AG04450 (cell line): ENCODE results near the gene ABCA9. TPM values are rescaled to one million over a fixed set of nuclear protein-coding genes. Genes with fewer than 3 reads are reported as not detected.

Experiments used
- CTCF ChIA-PET: fragments of 300-600, 350-600 bp; formaldehyde crosslinking; extraction: SDS; loops from one replicate; lab custom pipeline; 2022; ENCODE audit warnings: antibody characterized with exemption, inconsistent platforms; lab: Charles Lee
- POLR2A ChIA-PET: fragments of 350-600 bp; formaldehyde crosslinking; extraction: SDS; loops from one replicate; lab custom pipeline; 2021; ENCODE audit warnings: antibody characterized with exemption, inconsistent platforms; lab: Yijun Ruan, JAX
- DNase-seq: peaks from one replicate; pipeline ENCODE4 v3.0.0-alpha.2; 2011; ENCODE audit warnings: low read depth, low spot score
- H3K27ac ChIP-seq: one replicate; pipeline ENCODE4 v1.5.1; 2012; ENCODE audit warnings: low read depth, low read length, control low read depth
- H3K27me3 ChIP-seq: one replicate; pipeline ENCODE4 v1.6.0; 2012; ENCODE audit warnings: low read length; ENCODE audit not compliant: control insufficient read depth, insufficient read depth
- H3K4me3 ChIP-seq: 2 replicates; pipeline ENCODE4 v1.5.1; 2011; ENCODE audit warnings: mild to moderate bottlenecking, low read depth, low read length, control low read depth
- H3K9me3 ChIP-seq: 2 replicates; pipeline ENCODE4 v1.5.1; 2012; ENCODE audit warnings: low read length; ENCODE audit not compliant: control insufficient read depth, insufficient read depth
- CTCF ChIP-seq: IDR thresholded peaks from 2 replicates; pipeline ENCODE4 v1.5.1; 2011; ENCODE audit warnings: low read depth, low read length, control low read depth, inconsistent platforms
- polyA plus RNA-seq: library from polyadenylated mRNA; depleted of rRNA; stranded (reverse); fragments of >200 nt; gene quantifications from 2 replicates; pipeline ENCODE4 v1.2.3, GENCODE V29; 2011

ABCA9 gene
- polyA plus RNA-seq, 1 experiment, result 0.10 TPM

- no peak overlapping the region for H3K27ac ChIP-seq
- TF ChIP-seq CTCF, result no peak
- no peak overlapping the region for H3K4me3 ChIP-seq
- H3K27me3 ChIP-seq, result no peaks in the 10 kb centered on the region
- POLR2A ChIA-PET, result no interaction called here
- no peak for DNase-seq
- CTCF ChIA-PET, result interaction anchor here (1.0 kb wide), 1 partner anchor 274 kb away, joined by 3 read pairs; no protein-coding TSS in a partner anchor
- H3K9me3 ChIP-seq, result no peaks in the 10 kb centered on the region
Observed at GRCh38 chr17:69045646-69046045, 15.1 kb downstream of the ABCA9 start.

GRCh38 chr17:69044371-69044770 is 16.4 kb downstream of the ABCA9 start:
- Histone ChIP-seq H3K27ac (no peak overlapping the region), H3K9me3 (no peaks in the 10 kb centered on the region), H3K27me3 (no peaks in the 10 kb centered on the region), H3K4me3 (no peak overlapping the region)
- no peak for DNase-seq
- ChIA-PET POLR2A (no interaction called here), CTCF (no interaction called here)
- no peak for TF ChIP-seq CTCF

GRCh38 chr17:69043098-69043734 is 17.5 kb downstream of the ABCA9 start:
- Histone ChIP-seq H3K4me3 (no peak overlapping the region), H3K27me3 (no peaks in the 10 kb centered on the region), H3K9me3 (no peaks in the 10 kb centered on the region), H3K27ac (no peak overlapping the region)
- ChIA-PET CTCF (interaction anchor here (0.5 kb wide), 1 partner anchor 588 kb away, joined by 4 read pairs; no protein-coding TSS in a partner anchor), POLR2A (no interaction called here)
- TF ChIP-seq CTCF, result no peak
- DNase-seq, result no peak

- no peak overlapping the region for H3K4me3 ChIP-seq
- ChIA-PET POLR2A (no interaction called here), CTCF (no interaction called here)
- TF ChIP-seq CTCF, result no peak
- no peak overlapping the region for H3K27ac ChIP-seq
- no peaks in the 10 kb centered on the region for H3K9me3 ChIP-seq
- no peaks in the 10 kb centered on the region for H3K27me3 ChIP-seq
- no peak for DNase-seq
Observed at GRCh38 chr17:69042308-69042707, 18.4 kb downstream of the ABCA9 start.

- no peak overlapping the region for H3K4me3 ChIP-seq
- TF ChIP-seq CTCF, result no peak
- H3K27ac ChIP-seq, result no peak overlapping the region
- no peaks in the 10 kb centered on the region for H3K9me3 ChIP-seq
- no peaks in the 10 kb centered on the region for H3K27me3 ChIP-seq
- no peak for DNase-seq
- CTCF ChIA-PET, result no interaction called here
- POLR2A ChIA-PET, result no interaction called here
Observed at GRCh38 chr17:69031839-69032238, 28.9 kb downstream of the ABCA9 start.
